ENCODE results near the gene EIF1B.
"Not testable (repeated sequence)": the region's sequence is repeated elsewhere in the genome, so short reads cannot be mapped to it uniquely, and the experiment has no call there.

EIF1B gene

GRCh38 chr3:40309418-40309924 is at the start of gene EIF1B:
Gene EIF1B, plus strand, starts transcription at chr3:40309707. Its CDS starts 235 bp downstream, at chr3:40309942.
- H3K27me3 ChIP-seq (ENCODE audit: control insufficient read depth, insufficient read depth, low read length) = no peaks in the 10 kb centered on the region
- peak within 1 kb of the TSS; percentile 97 for H3K4me3 ChIP-seq (ENCODE audit: low read depth, low read length)
- peak within 1 kb of the TSS; percentile 98 for H3K27ac ChIP-seq (ENCODE audit: low read depth, low read length)
- peaks cover 30% of the 10 kb centered on the region for H3K36me3 ChIP-seq (ENCODE audit: control insufficient read depth, insufficient read depth, low read length)
- H3K9me3 ChIP-seq (ENCODE audit: control insufficient read depth, insufficient read depth, low read depth, low read length) = no peaks in the 10 kb centered on the region
- peaks cover 5% of the 10 kb centered on the region for H3K4me1 ChIP-seq (ENCODE audit: control insufficient read depth, insufficient read depth, low read length)
- H3K9ac ChIP-seq (ENCODE audit: low read length) = peak within 1 kb of the TSS; percentile 99

- Histone ChIP-seq H3K9me3 (ENCODE audit: control insufficient read depth, insufficient read depth, low read depth, low read length) (no peaks in the 10 kb centered on the region), H3K4me3 (ENCODE audit: low read depth, low read length) (no peak overlapping the region), H3K36me3 (ENCODE audit: control insufficient read depth, insufficient read depth, low read length) (no peaks in the 10 kb centered on the region), H3K27me3 (ENCODE audit: control insufficient read depth, insufficient read depth, low read length) (no peaks in the 10 kb centered on the region), H3K9ac (ENCODE audit: low read length) (no peak overlapping the region), H3K27ac (ENCODE audit: low read depth, low read length) (no peak overlapping the region), H3K4me1 (ENCODE audit: control insufficient read depth, insufficient read depth, low read length) (peaks cover 4% of the 10 kb centered on the region; the same call in 1 of the 2 replicates)
Observed at GRCh38 chr3:40262331-40262730, 47.2 kb upstream of the EIF1B start.

DNA sequence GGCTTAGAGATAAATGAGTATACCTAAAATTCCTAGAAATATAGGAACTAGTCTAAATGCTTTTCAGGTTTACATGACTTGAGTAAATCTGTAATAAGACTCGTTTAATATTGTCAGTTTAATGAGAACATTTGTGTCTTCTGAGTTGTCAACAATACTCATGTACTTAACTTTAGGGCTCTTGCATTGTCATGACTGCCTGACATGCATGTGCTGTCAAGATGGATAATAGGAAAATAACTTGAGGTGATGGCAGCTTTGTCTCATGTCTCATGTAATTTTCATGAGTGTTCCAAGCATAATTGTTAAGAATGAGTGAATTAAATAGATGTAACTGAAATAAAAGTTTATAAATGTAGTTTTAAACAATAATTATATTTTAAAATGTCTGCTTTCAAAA is 45.1 kb upstream of the EIF1B start:
- Histone ChIP-seq H3K27me3 (ENCODE audit: control insufficient read depth, insufficient read depth, low read length) (no peaks in the 10 kb centered on the region), H3K9ac (ENCODE audit: low read length) (no peak overlapping the region), H3K36me3 (ENCODE audit: control insufficient read depth, insufficient read depth, low read length) (no peaks in the 10 kb centered on the region), H3K4me1 (ENCODE audit: control insufficient read depth, insufficient read depth, low read length) (peaks cover under 1% of the 10 kb centered on the region; the same call in 1 of the 2 replicates), H3K27ac (ENCODE audit: low read depth, low read length) (no peak overlapping the region), H3K9me3 (ENCODE audit: control insufficient read depth, insufficient read depth, low read depth, low read length) (no peaks in the 10 kb centered on the region), H3K4me3 (ENCODE audit: low read depth, low read length) (no peak overlapping the region)

- Histone ChIP-seq H3K4me3 (ENCODE audit: low read depth, low read length) (no peak overlapping the region), H3K27me3 (ENCODE audit: control insufficient read depth, insufficient read depth, low read length) (no peaks in the 10 kb centered on the region), H3K36me3 (ENCODE audit: control insufficient read depth, insufficient read depth, low read length) (no peaks in the 10 kb centered on the region), H3K4me1 (ENCODE audit: control insufficient read depth, insufficient read depth, low read length) (no peaks in the 10 kb centered on the region), H3K9ac (ENCODE audit: low read length) (no peak overlapping the region), H3K27ac (ENCODE audit: low read depth, low read length) (no peak overlapping the region), H3K9me3 (ENCODE audit: control insufficient read depth, insufficient read depth, low read depth, low read length) (no peaks in the 10 kb centered on the region)
Observed at GRCh38 chr3:40265181-40265580, 44.3 kb upstream of the EIF1B start.

DNA sequence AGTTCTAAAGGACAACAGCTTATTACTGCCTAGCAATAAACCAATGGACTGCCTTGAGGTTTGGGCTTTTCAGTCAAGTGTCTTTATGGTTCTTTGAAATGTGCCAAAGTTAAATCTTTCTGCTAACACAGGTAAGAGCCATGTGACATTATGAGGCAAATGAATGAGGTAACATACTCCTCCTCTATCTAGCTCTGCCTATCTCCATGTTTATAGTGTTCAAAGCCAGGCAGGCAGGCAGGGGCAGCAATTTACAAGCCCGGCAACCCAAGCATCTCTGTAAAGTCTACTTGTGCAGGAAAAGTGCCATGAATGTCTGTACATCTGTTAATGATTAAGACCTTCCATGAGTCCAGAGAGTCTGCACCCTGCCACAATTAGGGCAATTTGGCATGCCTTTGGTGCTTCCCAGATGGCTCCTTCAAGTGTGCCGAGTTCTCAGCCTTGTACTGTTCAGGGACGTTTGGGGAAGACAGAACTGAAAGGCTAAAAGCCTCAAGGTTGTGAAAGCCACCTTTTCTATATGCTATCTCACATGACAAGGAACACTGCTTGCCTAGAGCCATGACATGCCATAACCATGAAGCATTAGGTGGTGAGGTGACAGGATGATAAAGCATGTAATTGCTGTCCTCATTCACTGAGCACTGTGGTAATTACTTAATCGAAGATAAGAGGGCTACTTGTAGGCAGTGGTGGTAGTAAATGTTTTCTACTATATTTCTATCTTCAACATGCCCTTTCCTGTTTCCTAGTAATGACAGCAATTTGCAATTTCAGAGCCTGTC is 41.4 kb upstream of the EIF1B start:
- Histone ChIP-seq H3K9me3 (ENCODE audit: control insufficient read depth, insufficient read depth, low read depth, low read length) (no peaks in the 10 kb centered on the region), H3K36me3 (ENCODE audit: control insufficient read depth, insufficient read depth, low read length) (no peaks in the 10 kb centered on the region), H3K27me3 (ENCODE audit: control insufficient read depth, insufficient read depth, low read length) (no peaks in the 10 kb centered on the region), H3K9ac (ENCODE audit: low read length) (no peak overlapping the region), H3K27ac (ENCODE audit: low read depth, low read length) (no peak overlapping the region), H3K4me3 (ENCODE audit: low read depth, low read length) (no peak overlapping the region), H3K4me1 (ENCODE audit: control insufficient read depth, insufficient read depth, low read length) (no peaks in the 10 kb centered on the region)

GRCh38 chr3:40268802-40269524 is 40.5 kb upstream of the EIF1B start:
- no peaks in the 10 kb centered on the region for H3K4me1 ChIP-seq (ENCODE audit: control insufficient read depth, insufficient read depth, low read length)
- no peak overlapping the region for H3K9ac ChIP-seq (ENCODE audit: low read length)
- no peaks in the 10 kb centered on the region for H3K27me3 ChIP-seq (ENCODE audit: control insufficient read depth, insufficient read depth, low read length)
- H3K4me3 ChIP-seq (ENCODE audit: low read depth, low read length) = no peak overlapping the region
- H3K36me3 ChIP-seq (ENCODE audit: control insufficient read depth, insufficient read depth, low read length) = no peaks in the 10 kb centered on the region
- no peaks in the 10 kb centered on the region for H3K9me3 ChIP-seq (ENCODE audit: control insufficient read depth, insufficient read depth, low read depth, low read length)
- H3K27ac ChIP-seq (ENCODE audit: low read depth, low read length) = no peak overlapping the region

GRCh38 chr3:40278791-40279190 is 30.7 kb upstream of the EIF1B start:
- H3K36me3 ChIP-seq (ENCODE audit: control insufficient read depth, insufficient read depth, low read length) = no peaks in the 10 kb centered on the region
- no peak overlapping the region for H3K9ac ChIP-seq (ENCODE audit: low read length)
- no peak overlapping the region for H3K27ac ChIP-seq (ENCODE audit: low read depth, low read length)
- H3K27me3 ChIP-seq (ENCODE audit: control insufficient read depth, insufficient read depth, low read length) = no peaks in the 10 kb centered on the region
- no peak overlapping the region for H3K4me3 ChIP-seq (ENCODE audit: low read depth, low read length)
- no peaks in the 10 kb centered on the region for H3K9me3 ChIP-seq (ENCODE audit: control insufficient read depth, insufficient read depth, low read depth, low read length)
- no peaks in the 10 kb centered on the region for H3K4me1 ChIP-seq (ENCODE audit: control insufficient read depth, insufficient read depth, low read length)

- Histone ChIP-seq H3K9me3 (ENCODE audit: control insufficient read depth, insufficient read depth, low read depth, low read length) (no peaks in the 10 kb centered on the region), H3K36me3 (ENCODE audit: control insufficient read depth, insufficient read depth, low read length) (no peaks in the 10 kb centered on the region), H3K4me1 (ENCODE audit: control insufficient read depth, insufficient read depth, low read length) (no peaks in the 10 kb centered on the region), H3K9ac (ENCODE audit: low read length) (no peak overlapping the region), H3K27me3 (ENCODE audit: control insufficient read depth, insufficient read depth, low read length) (no peaks in the 10 kb centered on the region), H3K4me3 (ENCODE audit: low read depth, low read length) (no peak overlapping the region), H3K27ac (ENCODE audit: low read depth, low read length) (no peak overlapping the region)
Observed at GRCh38 chr3:40281995-40282394, 27.5 kb upstream of the EIF1B start.

GRCh38 chr3:40283057-40283456 is 26.4 kb upstream of the EIF1B start:
- H3K4me3 ChIP-seq (ENCODE audit: low read depth, low read length); H3K27me3 ChIP-seq (ENCODE audit: control insufficient read depth, insufficient read depth, low read length); H3K9ac ChIP-seq (ENCODE audit: low read length); H3K36me3 ChIP-seq (ENCODE audit: control insufficient read depth, insufficient read depth, low read length); H3K9me3 ChIP-seq (ENCODE audit: control insufficient read depth, insufficient read depth, low read depth, low read length); H3K27ac ChIP-seq (ENCODE audit: low read depth, low read length); H3K4me1 ChIP-seq (ENCODE audit: control insufficient read depth, insufficient read depth, low read length): not testable (repeated sequence)

DNA sequence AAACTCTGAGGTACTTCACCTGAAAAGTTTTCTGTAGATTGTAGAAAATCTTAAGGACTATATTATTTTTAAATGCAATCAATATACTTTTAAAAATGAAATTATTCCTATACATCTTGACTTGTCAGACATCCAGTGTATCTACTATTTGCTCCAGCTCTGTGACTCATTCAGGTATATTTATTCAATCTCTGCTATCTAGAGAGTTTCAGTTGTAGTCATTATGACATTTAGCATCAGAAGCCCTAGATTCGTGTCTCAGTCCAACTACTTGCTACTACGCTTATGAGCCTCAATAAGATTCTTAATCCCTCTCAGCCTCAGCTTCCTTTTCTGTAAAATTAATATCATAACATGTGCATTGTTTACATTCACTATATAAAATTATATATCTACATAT is 22.3 kb upstream of the EIF1B start:
- H3K4me1 ChIP-seq (ENCODE audit: control insufficient read depth, insufficient read depth, low read length) = peaks cover 20% of the 10 kb centered on the region
- H3K27me3 ChIP-seq (ENCODE audit: control insufficient read depth, insufficient read depth, low read length) = no peaks in the 10 kb centered on the region
- H3K36me3 ChIP-seq (ENCODE audit: control insufficient read depth, insufficient read depth, low read length) = no peaks in the 10 kb centered on the region

GRCh38 chr3:40290396-40290795 is 19.1 kb upstream of the EIF1B start:
- Histone ChIP-seq H3K27me3 (ENCODE audit: control insufficient read depth, insufficient read depth, low read length) (no peaks in the 10 kb centered on the region), H3K4me3 (ENCODE audit: low read depth, low read length) (no peak overlapping the region), H3K36me3 (ENCODE audit: control insufficient read depth, insufficient read depth, low read length) (no peaks in the 10 kb centered on the region), H3K27ac (ENCODE audit: low read depth, low read length) (no peak overlapping the region), H3K9me3 (ENCODE audit: control insufficient read depth, insufficient read depth, low read depth, low read length) (no peaks in the 10 kb centered on the region), H3K4me1 (ENCODE audit: control insufficient read depth, insufficient read depth, low read length) (peaks cover 34% of the 10 kb centered on the region), H3K9ac (ENCODE audit: low read length) (no peak overlapping the region)

More for the DNA sequence above, 22.3 kb upstream of the EIF1B start:
- H3K4me3 ChIP-seq (ENCODE audit: low read depth, low read length) = no peak overlapping the region
- no peak overlapping the region for H3K9ac ChIP-seq (ENCODE audit: low read length)
- H3K9me3 ChIP-seq (ENCODE audit: control insufficient read depth, insufficient read depth, low read depth, low read length) = no peaks in the 10 kb centered on the region
- no peak overlapping the region for H3K27ac ChIP-seq (ENCODE audit: low read depth, low read length)

Measured in HUES6 (cell line).